ENCODE results near the gene IFNA1. TPM values are rescaled to one million over a fixed set of nuclear protein-coding genes. Genes with fewer than 3 reads are reported as not detected.

IFNA1 gene
- total RNA-seq, 4 donors from 2014 or later: not detected

GRCh38 chr9:21402386-21403251 lies 37.6 kb upstream of the IFNA1 start:
- TF ChIP-seq CTCF (IDR thresholded peaks at IDR 0.05): no peak
- TF ChIP-seq POLR2A (IDR thresholded peaks at IDR 0.05): no peak
- 1 to 2% methylated on average over 48 to 53 of the region's 53 CpGs for WGBS, 2 donors

GRCh38 chr9:21404146-21404545 lies 36.1 kb upstream of the IFNA1 start:
- H3K4me3 ChIP-seq (ENCODE audit: low read depth, poor library complexity, severe bottlenecking): no peak overlapping the region
- no peak for TF ChIP-seq POLR2A (IDR thresholded peaks at IDR 0.05)
- no peak for TF ChIP-seq CTCF (IDR thresholded peaks at IDR 0.05)
- WGBS, 2 donors: 32 to 34% methylated on average over 3 of the region's 3 CpGs
- no peak for DNase-seq (ENCODE audit: low spot score in 2 of 2)
- intact Hi-C loops (cut with DNase I; ENCODE audit: low total_unique reads): no loop called here

More at GRCh38 chr9:21402386-21403251, 37.6 kb upstream of the IFNA1 start:
- H3K4me3 ChIP-seq (ENCODE audit: low read depth, poor library complexity, severe bottlenecking): no peak overlapping the region
- peak in 1 of 2 donors; percentile 86 for DNase-seq (ENCODE audit: low spot score in 2 of 2)
- intact Hi-C loops (cut with DNase I; ENCODE audit: low total_unique reads): no loop called here

- intact Hi-C loops (cut with DNase I; ENCODE audit: low total_unique reads): no loop called here
- no peak for DNase-seq (ENCODE audit: low spot score in 2 of 2)
- 89 to 90% methylated on average over 1 of the region's 1 CpG for WGBS, 2 donors
- H3K4me3 ChIP-seq (ENCODE audit: low read depth, poor library complexity, severe bottlenecking): no peak within 1 kb of the TSS
- TF ChIP-seq POLR2A (IDR thresholded peaks at IDR 0.05) (no peak), CTCF (IDR thresholded peaks at IDR 0.05) (no peak)
Measured at GRCh38 chr9:21408817-21409216, 31.4 kb upstream of the IFNA1 start, which contains the start of gene IFNA8. TSS of gene IFNA8 (plus strand) at chr9:21409117. CDS start at chr9:21409177, 60 bp downstream.

- intact Hi-C loops (cut with DNase I; ENCODE audit: low total_unique reads): no loop called here
Measured at GRCh38 chr9:21412107-21412506, 28.1 kb upstream of the IFNA1 start.

GRCh38 chr9:21413151-21413550 lies 27.1 kb upstream of the IFNA1 start:
- WGBS, 2 donors: 87 to 89% methylated on average over 4 of the region's 4 CpGs
- DNase-seq (ENCODE audit: low spot score in 2 of 2): no peak
- TF ChIP-seq POLR2A (IDR thresholded peaks at IDR 0.05): no peak
- no peak for TF ChIP-seq CTCF (IDR thresholded peaks at IDR 0.05)
- no peak overlapping the region for H3K4me3 ChIP-seq (ENCODE audit: low read depth, poor library complexity, severe bottlenecking)
- intact Hi-C loops (cut with DNase I; ENCODE audit: low total_unique reads): no loop called here

More at GRCh38 chr9:21412107-21412506, 28.1 kb upstream of the IFNA1 start:
- DNase-seq (ENCODE audit: low spot score in 2 of 2): no peak
- TF ChIP-seq CTCF (IDR thresholded peaks at IDR 0.05): no peak
- TF ChIP-seq POLR2A (IDR thresholded peaks at IDR 0.05): no peak
- no peak overlapping the region for H3K4me3 ChIP-seq (ENCODE audit: low read depth, poor library complexity, severe bottlenecking)
